Measurements from ENCODE around the gene MRPL12.

- no peak for TF ChIP-seq CTCF (IDR thresholded peaks at IDR 0.05 in 2 of 3, conservative IDR thresholded peaks at IDR 0.05 in 1 of 3; ENCODE audit: borderline replicate concordance in 1 of 3, insufficient read depth in 1 of 3, low read depth in 2 of 3, low read length in 2 of 3)
- no peak for TF ChIP-seq ZBTB33 (IDR thresholded peaks at IDR 0.05; ENCODE audit: extremely low read depth, insufficient replicate concordance, low read length)
- no peak for TF ChIP-seq EZH2 (IDR thresholded peaks at IDR 0.05)
- no peak for TF ChIP-seq EZH2phosphoT487 (IDR thresholded peaks at IDR 0.05; ENCODE audit: borderline replicate concordance)
- TF ChIP-seq POLR2AphosphoS5 (IDR thresholded peaks at IDR 0.05; ENCODE audit: low read depth, low read length): peak; percentile 20
- TF ChIP-seq REST (IDR thresholded peaks at IDR 0.05; ENCODE audit: low read depth): no peak
- no peak for TF ChIP-seq CBX3 (IDR thresholded peaks at IDR 0.05; ENCODE audit: low read depth)
- no peak for TF ChIP-seq MAX (IDR thresholded peaks at IDR 0.05)
- no peak for TF ChIP-seq POLR2A (IDR thresholded peaks at IDR 0.05; ENCODE audit: borderline replicate concordance, extremely low read depth, insufficient read depth, insufficient read length)
- TF ChIP-seq YY1 (IDR thresholded peaks at IDR 0.05; ENCODE audit: extremely low read depth, insufficient replicate concordance, low read depth, low read length): no peak
These were observed 6.8 kb upstream of the MRPL12 start for GRCh38 chr17:81696218-81696941.

All from HCT116 (cell line).